GM19468 (cell line): Measurements from ENCODE around the gene DOC2B.
"Not testable (repeated sequence)": the region's sequence is repeated elsewhere in the genome, so short reads cannot be mapped to it uniquely, and the experiment has no call there.

Experiments used
- ATAC-seq: cut with Tn5 transposase; IDR thresholded peaks from one replicate; pipeline ENCODE4 v1.9.1; 2021; ENCODE audit warnings: mild to moderate bottlenecking, moderate library complexity, moderate number of reproducible peaks; ENCODE audit not compliant: unreplicated experiment; ENCODE audit errors: extremely low read depth

DOC2B gene

GRCh38 chr17:133932-134331, 47.5 kb downstream of the DOC2B start:
- ATAC-seq: not testable (repeated sequence)

- ATAC-seq: not testable (repeated sequence)
These were observed 63.0 kb downstream of the DOC2B start for GRCh38 chr17:118339-118917.

- not testable (repeated sequence) for ATAC-seq
These were observed 68.3 kb downstream of the DOC2B start for GRCh38 chr17:113111-113510.
